ENCODE results near the gene SLC22A14. TPM values are rescaled to one million over a fixed set of nuclear protein-coding genes. Genes with fewer than 3 reads are reported as not detected.

The SLC22A14 gene
- total and polyA plus RNA-seq, 4 donors = 0.17 TPM; not detected in 3

DNA sequence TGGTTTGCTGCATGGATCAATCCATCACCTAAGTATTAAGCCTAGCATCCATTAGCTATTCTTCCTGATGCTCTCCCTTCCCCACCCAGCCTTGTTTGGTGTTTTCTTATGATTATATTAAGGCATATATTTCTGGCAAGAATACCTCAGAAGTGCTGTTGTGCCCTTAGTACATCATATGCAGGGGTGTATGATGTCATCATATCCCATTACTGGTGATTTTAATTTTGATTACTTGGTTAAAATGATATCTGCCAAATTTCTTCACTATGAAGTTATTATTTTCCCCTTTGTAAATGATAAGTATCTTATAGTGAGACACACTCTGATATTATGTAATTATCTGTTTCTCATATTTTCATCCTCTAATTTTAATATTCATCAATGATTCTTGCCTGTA is 15.4 kb downstream of the SLC22A14 start:
- Histone ChIP-seq H3K36me3 (ENCODE audit: control insufficient read depth in 4 of 4, insufficient read depth in 3 of 4, low read depth in 1 of 4, low read length in 3 of 4) (no peaks in the 10 kb centered on the region), H3K27ac (ENCODE audit: low read depth in 1 of 2, low read length in 2 of 2) (no peak overlapping the region), H3K4me1 (ENCODE audit: control insufficient read depth in 4 of 4, insufficient read depth in 4 of 4, low read length in 3 of 4) (no peaks in the 10 kb centered on the region), H3K27me3 (ENCODE audit: control insufficient read depth in 4 of 4, insufficient read depth in 4 of 4, low read length in 3 of 4) (no peaks in the 10 kb centered on the region), H3K4me3 (ENCODE audit: low read depth in 1 of 3, low read length in 3 of 3) (no peak overlapping the region), H3K9ac (ENCODE audit: low read depth in 1 of 2, low read length in 2 of 2) (no peak overlapping the region), H3K9me3 (ENCODE audit: control insufficient read depth in 4 of 4, low read length in 3 of 4) (no peaks in the 10 kb centered on the region)
- no peak for DNase-seq (ENCODE audit: low spot score)
- TF ChIP-seq JUND (IDR thresholded peaks at IDR 0.05) (no peak), ATF3 (IDR thresholded peaks at IDR 0.05) (no peak), RAD21 (IDR thresholded peaks at IDR 0.05) (no peak), YY1 (IDR thresholded peaks at IDR 0.05) (no peak), ZBTB33 (IDR thresholded peaks at IDR 0.05) (no peak), HNF4A (conservative IDR thresholded peaks at IDR 0.05) (no peak), HNF4G (IDR thresholded peaks at IDR 0.05) (no peak), FOXA2 (IDR thresholded peaks at IDR 0.05) (no peak), MAX (IDR thresholded peaks at IDR 0.05) (no peak), RXRA (IDR thresholded peaks at IDR 0.05) (no peak), SP1 (IDR thresholded peaks at IDR 0.05) (no peak), GABPA (IDR thresholded peaks at IDR 0.05 in 1 of 2, conservative IDR thresholded peaks at IDR 0.05 in 1 of 2) (no peak)
- TF ChIP-seq, protein P1, sequence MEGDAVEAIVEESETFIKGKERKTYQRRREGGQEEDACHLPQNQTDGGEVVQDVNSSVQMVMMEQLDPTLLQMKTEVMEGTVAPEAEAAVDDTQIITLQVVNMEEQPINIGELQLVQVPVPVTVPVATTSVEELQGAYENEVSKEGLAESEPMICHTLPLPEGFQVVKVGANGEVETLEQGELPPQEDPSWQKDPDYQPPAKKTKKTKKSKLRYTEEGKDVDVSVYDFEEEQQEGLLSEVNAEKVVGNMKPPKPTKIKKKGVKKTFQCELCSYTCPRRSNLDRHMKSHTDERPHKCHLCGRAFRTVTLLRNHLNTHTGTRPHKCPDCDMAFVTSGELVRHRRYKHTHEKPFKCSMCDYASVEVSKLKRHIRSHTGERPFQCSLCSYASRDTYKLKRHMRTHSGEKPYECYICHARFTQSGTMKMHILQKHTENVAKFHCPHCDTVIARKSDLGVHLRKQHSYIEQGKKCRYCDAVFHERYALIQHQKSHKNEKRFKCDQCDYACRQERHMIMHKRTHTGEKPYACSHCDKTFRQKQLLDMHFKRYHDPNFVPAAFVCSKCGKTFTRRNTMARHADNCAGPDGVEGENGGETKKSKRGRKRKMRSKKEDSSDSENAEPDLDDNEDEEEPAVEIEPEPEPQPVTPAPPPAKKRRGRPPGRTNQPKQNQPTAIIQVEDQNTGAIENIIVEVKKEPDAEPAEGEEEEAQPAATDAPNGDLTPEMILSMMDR (IDR thresholded peaks at IDR 0.05; ENCODE audit: low read depth, low read length, missing input control) = no peak

- TF ChIP-seq RAD21 (IDR thresholded peaks at IDR 0.05) (peak; percentile 58 to 67), FOXA2 (IDR thresholded peaks at IDR 0.05) (no peak), YY1 (IDR thresholded peaks at IDR 0.05) (no peak), EGR1 (IDR thresholded peaks at IDR 0.05; ENCODE audit: low read depth in 2 of 2) (no peak), SP1 (IDR thresholded peaks at IDR 0.05) (no peak), MAX (IDR thresholded peaks at IDR 0.05) (no peak)
- TF ChIP-seq, protein P2, sequence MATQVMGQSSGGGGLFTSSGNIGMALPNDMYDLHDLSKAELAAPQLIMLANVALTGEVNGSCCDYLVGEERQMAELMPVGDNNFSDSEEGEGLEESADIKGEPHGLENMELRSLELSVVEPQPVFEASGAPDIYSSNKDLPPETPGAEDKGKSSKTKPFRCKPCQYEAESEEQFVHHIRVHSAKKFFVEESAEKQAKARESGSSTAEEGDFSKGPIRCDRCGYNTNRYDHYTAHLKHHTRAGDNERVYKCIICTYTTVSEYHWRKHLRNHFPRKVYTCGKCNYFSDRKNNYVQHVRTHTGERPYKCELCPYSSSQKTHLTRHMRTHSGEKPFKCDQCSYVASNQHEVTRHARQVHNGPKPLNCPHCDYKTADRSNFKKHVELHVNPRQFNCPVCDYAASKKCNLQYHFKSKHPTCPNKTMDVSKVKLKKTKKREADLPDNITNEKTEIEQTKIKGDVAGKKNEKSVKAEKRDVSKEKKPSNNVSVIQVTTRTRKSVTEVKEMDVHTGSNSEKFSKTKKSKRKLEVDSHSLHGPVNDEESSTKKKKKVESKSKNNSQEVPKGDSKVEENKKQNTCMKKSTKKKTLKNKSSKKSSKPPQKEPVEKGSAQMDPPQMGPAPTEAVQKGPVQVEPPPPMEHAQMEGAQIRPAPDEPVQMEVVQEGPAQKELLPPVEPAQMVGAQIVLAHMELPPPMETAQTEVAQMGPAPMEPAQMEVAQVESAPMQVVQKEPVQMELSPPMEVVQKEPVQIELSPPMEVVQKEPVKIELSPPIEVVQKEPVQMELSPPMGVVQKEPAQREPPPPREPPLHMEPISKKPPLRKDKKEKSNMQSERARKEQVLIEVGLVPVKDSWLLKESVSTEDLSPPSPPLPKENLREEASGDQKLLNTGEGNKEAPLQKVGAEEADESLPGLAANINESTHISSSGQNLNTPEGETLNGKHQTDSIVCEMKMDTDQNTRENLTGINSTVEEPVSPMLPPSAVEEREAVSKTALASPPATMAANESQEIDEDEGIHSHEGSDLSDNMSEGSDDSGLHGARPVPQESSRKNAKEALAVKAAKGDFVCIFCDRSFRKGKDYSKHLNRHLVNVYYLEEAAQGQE (IDR thresholded peaks at IDR 0.05) = no peak
- TF ChIP-seq, protein P1 (IDR thresholded peaks at IDR 0.05; ENCODE audit: low read depth, low read length, missing input control) = peak; percentile 20
- Histone ChIP-seq H3K9me3 (ENCODE audit: control insufficient read depth in 4 of 4, low read length in 3 of 4) (no peaks in the 10 kb centered on the region), H3K36me3 (ENCODE audit: control insufficient read depth in 4 of 4, insufficient read depth in 3 of 4, low read depth in 1 of 4, low read length in 3 of 4) (no peaks in the 10 kb centered on the region), H3K9ac (ENCODE audit: low read depth in 1 of 2, low read length in 2 of 2) (no peak overlapping the region), H3K4me1 (ENCODE audit: control insufficient read depth in 4 of 4, insufficient read depth in 4 of 4, low read length in 3 of 4) (no peaks in the 10 kb centered on the region), H3K27me3 (ENCODE audit: control insufficient read depth in 4 of 4, insufficient read depth in 4 of 4, low read length in 3 of 4) (no peaks in the 10 kb centered on the region), H3K4me3 (ENCODE audit: low read depth in 1 of 3, low read length in 3 of 3) (no peak overlapping the region), H3K27ac (ENCODE audit: low read depth in 1 of 2, low read length in 2 of 2) (no peak overlapping the region)
- DNase-seq (ENCODE audit: low spot score) = no peak
- 77% methylated on average over 5 of the region's 5 CpGs for WGBS
Measured at GRCh38 chr3:38297947-38298711, 16.0 kb downstream of the SLC22A14 start.

Data from liver (tissue), 9 donors.